ENCODE data around the gene NRG4.
"Not testable (repeated sequence)": the region's sequence is repeated elsewhere in the genome, so short reads cannot be mapped to it uniquely, and the experiment has no call there.

DNA sequence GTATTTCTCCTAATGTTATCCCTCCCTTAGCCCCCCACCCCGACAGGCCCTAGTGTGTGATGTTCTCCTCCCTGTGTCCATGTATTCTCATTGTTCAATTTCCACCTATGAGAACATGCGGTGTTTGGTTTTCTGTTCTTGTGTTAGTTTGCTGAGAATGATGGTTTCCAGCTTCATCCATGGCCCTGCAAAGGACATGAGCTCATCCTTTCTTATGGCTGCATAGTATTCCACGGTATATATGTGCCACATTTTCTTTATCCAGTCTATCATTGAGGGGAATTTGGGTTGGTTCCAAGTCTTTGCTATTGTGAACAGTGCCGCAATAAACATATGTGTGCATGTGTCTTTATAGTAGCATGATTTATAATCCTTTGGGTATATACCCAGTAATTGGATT, 1.2 kb upstream of the NRG4 start:
- TF ChIP-seq, protein P1, sequence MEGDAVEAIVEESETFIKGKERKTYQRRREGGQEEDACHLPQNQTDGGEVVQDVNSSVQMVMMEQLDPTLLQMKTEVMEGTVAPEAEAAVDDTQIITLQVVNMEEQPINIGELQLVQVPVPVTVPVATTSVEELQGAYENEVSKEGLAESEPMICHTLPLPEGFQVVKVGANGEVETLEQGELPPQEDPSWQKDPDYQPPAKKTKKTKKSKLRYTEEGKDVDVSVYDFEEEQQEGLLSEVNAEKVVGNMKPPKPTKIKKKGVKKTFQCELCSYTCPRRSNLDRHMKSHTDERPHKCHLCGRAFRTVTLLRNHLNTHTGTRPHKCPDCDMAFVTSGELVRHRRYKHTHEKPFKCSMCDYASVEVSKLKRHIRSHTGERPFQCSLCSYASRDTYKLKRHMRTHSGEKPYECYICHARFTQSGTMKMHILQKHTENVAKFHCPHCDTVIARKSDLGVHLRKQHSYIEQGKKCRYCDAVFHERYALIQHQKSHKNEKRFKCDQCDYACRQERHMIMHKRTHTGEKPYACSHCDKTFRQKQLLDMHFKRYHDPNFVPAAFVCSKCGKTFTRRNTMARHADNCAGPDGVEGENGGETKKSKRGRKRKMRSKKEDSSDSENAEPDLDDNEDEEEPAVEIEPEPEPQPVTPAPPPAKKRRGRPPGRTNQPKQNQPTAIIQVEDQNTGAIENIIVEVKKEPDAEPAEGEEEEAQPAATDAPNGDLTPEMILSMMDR (IDR thresholded peaks at IDR 0.05): not testable (repeated sequence)
- not testable (repeated sequence) for TF ChIP-seq POLR2A, POLR2AphosphoS5 (IDR thresholded peaks at IDR 0.05)

Measured in gastroesophageal sphincter (tissue), 3 donors.